GM04503 (cell line): ENCODE results near the gene NEDD8.
A peak's percentile ranks its signal among the peaks of the same experiment; 100 is the strongest.

Source experiments
- DNase-seq: peaks from one replicate; pipeline ENCODE4 v3.0.0-alpha.2; 2012; ENCODE audit warnings: low read depth

The NEDD8 gene

GRCh38 chr14:24179961-24180796, 52.0 kb downstream of the NEDD8 start:
- peak; percentile 76 for DNase-seq

- DNase-seq: no peak
Measured at GRCh38 chr14:24179294-24179960, 52.7 kb downstream of the NEDD8 start.

GRCh38 chr14:24178399-24179178, 53.6 kb downstream of the NEDD8 start:
- no peak for DNase-seq

- no peak for DNase-seq
Measured at GRCh38 chr14:24177891-24178290, 54.3 kb downstream of the NEDD8 start.

GRCh38 chr14:24177041-24177825, 54.9 kb downstream of the NEDD8 start:
- DNase-seq: no peak

- DNase-seq: no peak
Measured at GRCh38 chr14:24176599-24176998, 55.6 kb downstream of the NEDD8 start.

GRCh38 chr14:24172871-24173281, 59.3 kb downstream of the NEDD8 start:
- DNase-seq: no peak

- DNase-seq: no peak
Measured at GRCh38 chr14:24172261-24172860, 59.8 kb downstream of the NEDD8 start.

- no peak for DNase-seq
Measured at GRCh38 chr14:24171422-24172260, 60.5 kb downstream of the NEDD8 start, which contains the start of gene REC8. Gene REC8 (plus strand): TSS chr14:24172080. CDS start chr14:24172553, 473 bp downstream.

- DNase-seq: no peak
Measured at GRCh38 chr14:24167469-24168114, 64.6 kb downstream of the NEDD8 start.
